ENCODE results near the gene LTA4H.

Gene LTA4H

GRCh38 chr12:96077081-96077480, 41.7 kb upstream of the LTA4H start:
- no peaks in the 10 kb centered on the region for H3K36me3 ChIP-seq
- H3K4me1 ChIP-seq (ENCODE audit: control insufficient read depth in 1 of 2, insufficient read depth in 1 of 2, low read depth in 1 of 2, low read length in 1 of 2), result peaks cover 0 to 12% of the 10 kb centered on the region in 2 experiments
- H3K27me3 ChIP-seq, result peaks cover 6% of the 10 kb centered on the region
- H3K9me3 ChIP-seq, result no peaks in the 10 kb centered on the region
- H3K4me3 ChIP-seq (ENCODE audit: low read depth in 1 of 2, low read length in 1 of 2), result no peak overlapping the region
- TF ChIP-seq CTCF (IDR thresholded peaks at IDR 0.05), result no peak
- no peak overlapping the region for H3K27ac ChIP-seq

DNA sequence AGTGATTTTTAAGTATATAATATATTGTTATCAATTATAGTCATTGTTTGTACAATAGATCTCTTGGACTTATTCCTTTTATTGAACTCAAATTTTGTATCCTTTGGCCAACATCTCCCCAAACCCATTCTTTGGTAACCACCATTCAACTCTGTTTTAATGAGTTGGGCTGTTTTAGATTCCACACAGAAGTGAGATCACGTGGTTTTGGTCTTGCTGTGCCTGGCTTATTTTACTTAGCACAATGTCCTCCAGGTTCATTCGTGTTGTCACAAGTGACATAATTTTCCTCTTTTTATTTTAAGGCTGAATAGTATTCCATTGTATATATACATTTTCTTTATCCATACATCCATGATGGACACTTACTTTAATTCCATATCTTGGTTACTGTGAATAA, 40.2 kb upstream of the LTA4H start:
- TF ChIP-seq CTCF (IDR thresholded peaks at IDR 0.05), result no peak
- peaks cover 6% of the 10 kb centered on the region for H3K27me3 ChIP-seq
- no peaks in the 10 kb centered on the region for H3K36me3 ChIP-seq
- no peaks in the 10 kb centered on the region for H3K9me3 ChIP-seq
- peaks cover 5 to 17% of the 10 kb centered on the region in 2 experiments for H3K4me1 ChIP-seq (ENCODE audit: control insufficient read depth in 1 of 2, insufficient read depth in 1 of 2, low read depth in 1 of 2, low read length in 1 of 2)
- no peak overlapping the region for H3K27ac ChIP-seq
- H3K4me3 ChIP-seq (ENCODE audit: low read depth in 1 of 2, low read length in 1 of 2), result no peak overlapping the region

DNA sequence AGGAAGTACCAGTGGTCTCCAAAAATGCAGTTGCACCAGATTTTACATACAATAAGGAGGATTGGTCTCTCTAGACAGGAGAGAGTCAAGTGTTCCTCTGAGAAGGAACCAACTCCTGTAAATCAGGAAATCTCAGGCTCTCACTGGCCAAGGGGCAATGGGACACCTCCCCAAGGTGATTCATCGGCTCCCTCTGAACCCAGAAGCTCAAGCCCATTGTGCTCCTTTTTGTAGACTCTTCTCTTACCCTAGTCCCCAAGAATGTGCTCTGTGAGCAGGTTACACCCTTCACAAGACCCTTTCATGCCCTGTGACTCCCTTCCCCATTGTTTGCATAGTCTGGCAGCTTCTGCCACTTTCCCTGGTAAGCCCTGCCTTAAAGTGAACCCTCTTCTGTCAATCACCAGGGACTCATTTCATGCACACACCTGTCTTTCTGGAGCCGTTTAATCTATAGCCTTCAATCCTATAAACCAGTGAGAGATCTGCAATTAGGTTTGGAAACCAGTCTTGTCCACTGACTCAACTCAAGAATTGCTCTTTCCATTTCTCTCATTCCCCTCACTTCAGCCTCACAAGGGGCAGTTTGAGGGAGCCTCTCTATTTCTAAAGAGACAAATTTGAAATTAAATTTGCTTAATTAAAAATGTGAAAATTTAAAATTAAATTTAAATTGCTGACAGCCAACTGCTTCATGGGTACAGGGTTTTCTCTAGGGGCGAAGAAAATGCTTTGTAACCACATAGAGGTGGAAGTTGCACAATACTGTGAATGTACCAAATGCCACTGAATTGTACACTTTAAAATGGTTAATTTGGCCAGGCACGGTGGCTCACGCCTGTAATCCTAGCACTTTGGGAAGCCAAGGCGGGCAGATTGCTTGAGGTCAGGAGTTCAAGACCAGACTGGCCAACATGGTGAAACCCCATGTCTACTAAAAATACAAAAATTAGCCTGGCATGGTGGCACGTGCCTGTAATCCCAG, 38.3 kb upstream of the LTA4H start:
- Histone ChIP-seq H3K27me3 (peaks cover 6% of the 10 kb centered on the region), H3K27ac (no peak overlapping the region), H3K4me3 (ENCODE audit: low read depth in 1 of 2, low read length in 1 of 2) (no peak overlapping the region), H3K9me3 (no peaks in the 10 kb centered on the region), H3K36me3 (no peaks in the 10 kb centered on the region), H3K4me1 (ENCODE audit: control insufficient read depth in 1 of 2, insufficient read depth in 1 of 2, low read depth in 1 of 2, low read length in 1 of 2) (peaks cover 8 to 24% of the 10 kb centered on the region in 2 experiments)
- no peak for TF ChIP-seq CTCF (IDR thresholded peaks at IDR 0.05)

DNA sequence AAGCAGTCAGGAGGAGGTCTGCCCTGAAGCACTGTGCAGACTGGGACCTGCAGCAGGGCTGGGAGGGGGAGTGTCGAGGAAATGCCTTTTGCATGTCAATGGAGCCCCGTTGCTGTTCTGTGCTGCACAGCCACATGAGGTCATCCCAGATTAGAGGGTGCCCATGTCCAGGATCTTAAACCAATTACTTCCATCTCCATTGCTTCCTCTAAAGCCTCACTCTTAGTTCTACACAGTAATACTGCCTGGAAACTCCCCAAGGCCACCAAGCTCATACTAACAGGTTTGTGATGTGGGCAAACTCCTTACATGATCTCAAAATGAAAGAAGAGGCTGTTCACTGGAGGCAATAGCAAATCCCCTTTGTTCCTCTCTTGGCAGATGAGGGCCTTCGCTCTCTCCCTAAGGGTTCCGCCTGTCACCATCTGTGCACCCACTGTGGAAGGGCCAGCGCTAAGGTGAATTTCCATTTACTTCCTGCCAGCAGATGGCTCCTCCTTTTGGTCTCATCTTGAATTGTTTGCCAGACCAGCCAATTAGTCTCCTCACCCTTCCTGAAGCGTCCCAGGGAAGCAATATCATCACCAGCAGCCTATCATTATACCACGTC, 35.4 kb upstream of the LTA4H start:
- H3K9me3 ChIP-seq, result no peaks in the 10 kb centered on the region
- no peak overlapping the region for H3K27ac ChIP-seq
- no peaks in the 10 kb centered on the region for H3K27me3 ChIP-seq
- no peak for TF ChIP-seq CTCF (IDR thresholded peaks at IDR 0.05)
- H3K36me3 ChIP-seq, result no peaks in the 10 kb centered on the region
- H3K4me3 ChIP-seq (ENCODE audit: low read depth in 1 of 2, low read length in 1 of 2), result no peak overlapping the region
- H3K4me1 ChIP-seq (ENCODE audit: control insufficient read depth in 1 of 2, insufficient read depth in 1 of 2, low read depth in 1 of 2, low read length in 1 of 2), result peaks cover 8 to 24% of the 10 kb centered on the region in 2 experiments

GRCh38 chr12:96069511-96070231, 34.3 kb upstream of the LTA4H start:
- H3K36me3 ChIP-seq, result no peaks in the 10 kb centered on the region
- no peak overlapping the region for H3K27ac ChIP-seq
- H3K9me3 ChIP-seq, result no peaks in the 10 kb centered on the region
- no peaks in the 10 kb centered on the region for H3K27me3 ChIP-seq
- H3K4me1 ChIP-seq (ENCODE audit: control insufficient read depth in 1 of 2, insufficient read depth in 1 of 2, low read depth in 1 of 2, low read length in 1 of 2), result peaks cover 8 to 25% of the 10 kb centered on the region in 2 experiments
- no peak overlapping the region for H3K4me3 ChIP-seq (ENCODE audit: low read depth in 1 of 2, low read length in 1 of 2)
- no peak for TF ChIP-seq CTCF (IDR thresholded peaks at IDR 0.05)
